ENCODE results near the gene LHB. TPM values are rescaled to one million over a fixed set of nuclear protein-coding genes. Genes with fewer than 3 reads are reported as not detected.

LHB gene
- total RNA-seq, 1 experiment from 2014 or later, result not detected

- Histone ChIP-seq H3K23ac (ENCODE audit: insufficient read length, low read depth, low read length) (no peak overlapping the region), H4K91ac (ENCODE audit: insufficient read length, low read depth, low read length) (no peak overlapping the region), H2BK12ac (ENCODE audit: insufficient read length, low read depth, low read length) (no peak overlapping the region), H3K4me2 (ENCODE audit: insufficient read depth, insufficient read length, low read length) (no peak overlapping the region), H2BK120ac (ENCODE audit: low read depth, low read length, poor library complexity, severe bottlenecking) (no peak overlapping the region), H2BK5ac (ENCODE audit: insufficient read length, low read length) (no peak overlapping the region), H3K79me1 (ENCODE audit: insufficient read depth, low read depth, low read length, poor library complexity, severe bottlenecking) (no peaks in the 10 kb centered on the region), H3K56ac (ENCODE audit: insufficient read length, low read depth, low read length) (no peak overlapping the region), H3K27me3 (ENCODE audit: insufficient read depth, low read length) (peaks cover 16% of the 10 kb centered on the region; the same call in 1 of the 2 replicates), H3K18ac (ENCODE audit: insufficient read length, low read depth, low read length) (no peak overlapping the region), H3K4ac (ENCODE audit: low read depth, low read length) (no peak overlapping the region), H3T11ph (ENCODE audit: low read length) (no peak overlapping the region), H2AK5ac (ENCODE audit: insufficient read length, low read length) (no peak overlapping the region), H3K27ac (ENCODE audit: insufficient read length, low read depth, low read length) (no peak overlapping the region), H3K79me2 (ENCODE audit: insufficient read depth, low read length) (no peaks in the 10 kb centered on the region), H3K23me2 (ENCODE audit: insufficient read length, low read depth, low read length, poor library complexity, severe bottlenecking) (peaks cover 8% of the 10 kb centered on the region), H3K9me3 (ENCODE audit: control insufficient read depth, low read depth, low read length) (no peaks in the 10 kb centered on the region), H2BK15ac (ENCODE audit: low read depth, low read length) (no peak overlapping the region), H4K20me1 (ENCODE audit: control insufficient read depth, insufficient read depth, insufficient read length) (no peaks in the 10 kb centered on the region), H4K8ac (replicated peaks; ENCODE audit: insufficient read length, low read depth, low read length) (no peak overlapping the region), H2BK20ac (ENCODE audit: low read depth, low read length, poor library complexity, severe bottlenecking) (no peak overlapping the region), H3K14ac (ENCODE audit: insufficient read depth, low read length) (no peak overlapping the region), H2AFZ (ENCODE audit: low read length) (no peak overlapping the region), H4K5ac (ENCODE audit: insufficient read length, low read depth, low read length) (no peak overlapping the region), H3K9ac (ENCODE audit: extremely low read depth, insufficient read length, low read length) (no peak overlapping the region), H3K4me1 (ENCODE audit: insufficient read depth, low read length) (peaks cover 2% of the 10 kb centered on the region; the same call in 1 of the 2 replicates)
- TF ChIP-seq CTCF (conservative IDR thresholded peaks at IDR 0.05), result no peak
- H3K4me1 Mint-ChIP-seq, result peaks cover 37 to 50% of the 10 kb centered on the region in 2 experiments
- no peak for DNase-seq
- no CpG with 5 or more reads among the region's 25 CpGs for WGBS (ENCODE audit: extremely low coverage, insufficient read length, low lambda C conversion rate)
- H3K27me3 Mint-ChIP-seq (ENCODE audit: low read depth), result peaks cover 76% of the 10 kb centered on the region
- H3K36me3 Mint-ChIP-seq (ENCODE audit: insufficient read depth in 1 of 3, low read depth in 3 of 3), result no peaks in the 10 kb centered on the region; a peak in 1 of 7 replicates
- no peak overlapping the region for H3K27ac Mint-ChIP-seq
- H3K4me3 Mint-ChIP-seq, result no peak overlapping the region
- H3K9me3 Mint-ChIP-seq, result peaks cover 0 to 2% of the 10 kb centered on the region in 2 experiments; a peak in 1 of 5 replicates
Observed at GRCh38 chr19:49061445-49061844, 44.6 kb upstream of the LHB start.
